Measurements from ENCODE around the gene ZNF580. TPM values are rescaled to one million over a fixed set of nuclear protein-coding genes. Genes with fewer than 3 reads are reported as not detected.
A peak's percentile ranks its signal among the peaks of the same experiment; 100 is the strongest.

ZNF580 gene
- total RNA-seq, 6 donors from 2014 or later = 28.1 to 84.1 (median 38.0) TPM

DNA sequence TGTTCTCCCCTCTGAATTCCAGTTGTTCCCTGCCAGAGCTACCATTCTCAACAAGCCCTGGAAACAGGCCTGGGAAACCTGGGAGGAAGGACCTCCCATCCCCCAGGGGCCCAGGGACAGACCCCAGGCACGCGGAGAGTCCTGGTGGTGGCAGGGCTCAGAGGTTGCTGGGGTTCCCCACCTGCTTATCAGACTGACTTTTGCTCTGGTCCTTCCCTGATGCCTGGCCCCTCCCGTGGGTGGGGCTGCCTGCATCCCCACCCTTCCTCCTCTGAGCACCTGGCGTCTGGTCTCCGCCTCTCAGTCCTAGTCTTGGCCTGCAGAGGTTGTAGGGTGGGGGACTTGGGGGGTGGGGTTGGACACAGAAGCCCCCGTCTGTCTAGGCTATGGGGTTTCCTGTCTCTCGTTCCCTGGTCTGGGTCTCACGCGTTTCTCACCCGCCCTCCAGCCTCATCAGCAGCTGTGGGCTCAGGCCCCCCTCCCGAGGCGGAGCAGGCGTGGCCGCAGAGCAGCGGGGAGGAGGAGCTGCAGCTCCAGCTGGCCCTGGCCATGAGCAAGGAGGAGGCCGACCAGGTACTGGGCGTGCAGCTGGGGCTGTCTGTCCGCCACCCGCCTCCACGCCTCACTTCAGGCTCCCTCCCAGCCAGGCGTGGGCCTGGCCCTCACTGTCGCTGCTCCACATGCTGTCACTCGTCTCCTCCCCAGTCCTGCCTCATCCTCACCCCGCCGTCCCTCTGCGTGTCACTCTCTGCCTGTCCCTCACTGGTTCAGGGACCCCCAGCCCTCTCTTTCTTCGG is 47.8 kb downstream of the ZNF580 start:
- H3K36me3 ChIP-seq = peaks cover 47 to 96% (median 80%) of the 10 kb centered on the region in 4 donors
- no peak for ATAC-seq (ENCODE audit: low FRiP score in 2 of 2)
- 79 to 83% methylated on average over 24 to 27 of the region's 27 CpGs for WGBS, 2 donors
- DNase-seq = peak in 1 of 2 donors; percentile 69
- H3K27ac ChIP-seq = no peak overlapping the region
- no peaks in the 10 kb centered on the region for H3K9me3 ChIP-seq
- TF ChIP-seq POLR2A (IDR thresholded peaks at IDR 0.05) (no peak), EP300 (IDR thresholded peaks at IDR 0.05) (no peak)
- TF ChIP-seq, protein P1, sequence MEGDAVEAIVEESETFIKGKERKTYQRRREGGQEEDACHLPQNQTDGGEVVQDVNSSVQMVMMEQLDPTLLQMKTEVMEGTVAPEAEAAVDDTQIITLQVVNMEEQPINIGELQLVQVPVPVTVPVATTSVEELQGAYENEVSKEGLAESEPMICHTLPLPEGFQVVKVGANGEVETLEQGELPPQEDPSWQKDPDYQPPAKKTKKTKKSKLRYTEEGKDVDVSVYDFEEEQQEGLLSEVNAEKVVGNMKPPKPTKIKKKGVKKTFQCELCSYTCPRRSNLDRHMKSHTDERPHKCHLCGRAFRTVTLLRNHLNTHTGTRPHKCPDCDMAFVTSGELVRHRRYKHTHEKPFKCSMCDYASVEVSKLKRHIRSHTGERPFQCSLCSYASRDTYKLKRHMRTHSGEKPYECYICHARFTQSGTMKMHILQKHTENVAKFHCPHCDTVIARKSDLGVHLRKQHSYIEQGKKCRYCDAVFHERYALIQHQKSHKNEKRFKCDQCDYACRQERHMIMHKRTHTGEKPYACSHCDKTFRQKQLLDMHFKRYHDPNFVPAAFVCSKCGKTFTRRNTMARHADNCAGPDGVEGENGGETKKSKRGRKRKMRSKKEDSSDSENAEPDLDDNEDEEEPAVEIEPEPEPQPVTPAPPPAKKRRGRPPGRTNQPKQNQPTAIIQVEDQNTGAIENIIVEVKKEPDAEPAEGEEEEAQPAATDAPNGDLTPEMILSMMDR (IDR thresholded peaks at IDR 0.05) = no peak
- no peaks in the 10 kb centered on the region for H3K27me3 ChIP-seq
- H3K4me1 ChIP-seq = peaks cover 11 to 27% (median 12%) of the 10 kb centered on the region in 4 donors
- H3K4me3 ChIP-seq = no peak overlapping the region

DNA sequence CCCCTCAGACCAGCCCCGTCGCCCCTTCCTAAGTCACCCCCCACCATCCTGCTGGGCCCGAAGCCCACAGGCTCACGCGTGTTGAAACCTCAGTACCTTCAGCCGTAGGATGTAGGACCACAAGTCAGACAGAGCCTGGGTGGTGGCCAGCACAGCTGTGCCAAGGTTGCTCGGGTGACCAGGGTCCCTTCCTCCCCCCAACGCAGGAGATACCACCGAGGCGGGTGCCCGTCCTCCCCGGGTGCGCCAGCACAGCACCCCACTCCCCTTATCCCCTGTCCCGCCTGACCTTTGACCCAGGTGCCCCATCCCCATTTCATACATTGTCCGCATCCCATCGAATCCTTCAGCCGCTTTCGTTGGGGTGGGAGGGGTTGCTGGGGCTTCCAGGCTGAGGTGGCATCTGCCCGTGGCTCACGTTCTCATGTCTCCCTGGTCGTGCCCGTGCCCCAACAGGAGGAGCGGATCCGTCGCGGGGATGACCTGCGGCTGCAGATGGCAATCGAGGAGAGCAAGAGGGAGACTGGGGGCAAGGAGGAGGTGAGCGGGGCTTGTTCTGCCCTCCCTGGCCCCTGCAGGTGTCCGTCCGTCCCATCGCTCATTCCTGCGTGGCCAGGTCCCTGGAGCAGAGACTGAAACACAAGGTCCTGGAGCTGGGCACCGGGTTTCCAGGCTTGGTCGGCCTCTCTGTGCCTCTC is 48.8 kb downstream of the ZNF580 start:
- 94 to 96% methylated on average over 27 to 30 of the region's 35 CpGs for WGBS, 2 donors
- DNase-seq = peak in 1 of 2 donors; percentile 61

DNA sequence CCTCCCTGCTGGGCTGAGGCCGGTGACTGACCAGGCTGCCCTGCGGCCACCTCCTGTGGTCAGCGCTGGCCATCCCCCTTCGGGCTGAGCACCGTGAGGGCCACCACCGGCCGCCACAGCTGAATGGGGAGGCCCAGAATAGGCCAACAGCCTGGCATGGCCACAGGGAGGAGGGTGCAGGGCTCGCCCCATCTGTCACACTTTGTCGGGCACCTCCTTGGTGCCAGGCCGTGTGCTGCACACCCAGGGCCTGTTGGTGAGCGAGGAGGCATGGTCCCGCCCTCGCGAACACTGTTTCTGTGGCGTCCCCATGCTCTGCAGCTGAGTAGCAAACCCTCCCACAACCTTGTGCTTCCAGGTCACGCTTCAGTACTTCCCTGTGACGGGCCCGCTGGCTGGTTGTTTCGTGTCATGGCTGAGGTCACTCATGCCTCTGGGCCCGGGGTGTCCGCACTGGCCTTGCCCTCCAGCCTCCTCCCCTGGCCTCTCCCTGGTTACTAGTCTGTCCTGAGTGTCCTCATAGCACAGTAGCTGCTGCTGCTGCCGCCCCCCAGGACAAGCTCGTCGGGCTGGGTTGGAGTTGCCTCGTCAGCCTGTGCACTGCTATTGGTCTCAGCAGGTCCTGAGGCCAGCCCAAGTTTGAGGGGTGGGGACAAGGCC is 49.4 kb downstream of the ZNF580 start:
- H3K4me1 ChIP-seq = peaks cover 0 to 14% (median 3%) of the 10 kb centered on the region in 4 donors
- peak in 1 of 2 donors; percentile 66 for DNase-seq
- no peak overlapping the region for H3K4me3 ChIP-seq
- no peaks in the 10 kb centered on the region for H3K27me3 ChIP-seq
- H3K9me3 ChIP-seq = no peaks in the 10 kb centered on the region
- no peak overlapping the region for H3K27ac ChIP-seq
- 93 to 97% methylated on average over 7 to 23 of the region's 25 CpGs for WGBS, 2 donors
- no peak for ATAC-seq (ENCODE audit: low FRiP score in 2 of 2)
- peaks cover 54 to 99% (median 90%) of the 10 kb centered on the region in 4 donors for H3K36me3 ChIP-seq
- TF ChIP-seq, protein P1 (IDR thresholded peaks at IDR 0.05) = no peak
- TF ChIP-seq POLR2AphosphoS5 (IDR thresholded peaks at IDR 0.05) (no peak), POLR2A (IDR thresholded peaks at IDR 0.05) (no peak), EP300 (IDR thresholded peaks at IDR 0.05) (no peak)

More for the DNA sequence above, 48.8 kb downstream of the ZNF580 start:
- Histone ChIP-seq H3K27ac (no peak overlapping the region), H3K4me1 (peaks cover 6 to 21% (median 7%) of the 10 kb centered on the region in 4 donors), H3K4me3 (no peak overlapping the region), H3K9me3 (no peaks in the 10 kb centered on the region), H3K27me3 (no peaks in the 10 kb centered on the region), H3K36me3 (peaks cover 49 to 99% (median 87%) of the 10 kb centered on the region in 4 donors)
- TF ChIP-seq POLR2AphosphoS5 (IDR thresholded peaks at IDR 0.05) = no peak
- TF ChIP-seq, protein P1 (IDR thresholded peaks at IDR 0.05) = no peak
- no peak for TF ChIP-seq POLR2A (IDR thresholded peaks at IDR 0.05)
- ATAC-seq (ENCODE audit: low FRiP score in 2 of 2) = no peak

DNA sequence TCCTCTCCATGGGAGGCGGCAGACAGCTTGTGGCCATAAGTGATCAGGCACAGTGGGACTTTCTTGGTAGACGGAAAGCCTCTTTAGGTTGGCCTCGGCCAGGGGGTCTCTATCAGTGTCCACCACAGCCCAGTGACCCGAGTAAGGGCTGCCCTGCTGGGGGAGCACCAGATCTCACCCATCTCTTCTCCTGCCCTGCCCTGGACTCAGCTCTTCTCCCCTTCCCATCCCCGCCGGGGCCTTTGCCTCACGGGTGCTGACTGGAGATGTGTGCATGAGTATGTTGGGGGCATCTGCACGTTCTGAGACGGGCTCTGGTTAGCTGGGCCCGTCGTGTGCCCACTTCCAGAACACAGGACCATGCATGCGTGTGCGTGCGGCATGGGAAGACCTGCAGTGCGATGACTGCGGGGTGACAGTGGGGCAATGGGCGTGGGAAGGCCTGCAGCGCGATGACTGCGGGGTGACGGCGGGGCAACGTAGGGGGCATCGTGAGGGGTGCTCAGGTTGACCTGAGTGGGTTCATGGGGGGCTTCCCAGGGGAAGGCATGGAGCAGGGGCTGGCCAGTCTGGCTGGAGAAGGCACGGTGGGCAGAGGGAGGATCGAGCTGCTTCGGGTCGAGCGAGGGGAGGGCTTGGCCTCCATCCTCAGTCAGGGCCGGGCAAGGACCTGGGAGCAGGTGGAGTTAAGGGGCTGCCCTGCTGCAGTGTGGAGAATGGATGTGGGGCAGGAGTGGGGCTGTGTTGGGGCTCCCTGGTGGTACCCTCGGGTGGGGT is 50.2 kb downstream of the ZNF580 start:
- 96% methylated on average over 26 to 31 of the region's 31 CpGs for WGBS, 2 donors
- peaks cover 54 to 99% (median 90%) of the 10 kb centered on the region in 4 donors for H3K36me3 ChIP-seq
- H3K9me3 ChIP-seq = no peaks in the 10 kb centered on the region
- DNase-seq (peak in 1 of 2 donors; percentile 59), ATAC-seq (ENCODE audit: low FRiP score in 2 of 2) (no peak)
- H3K27ac ChIP-seq = no peak overlapping the region
- H3K4me1 ChIP-seq = peaks cover 0 to 7% (median 2%) of the 10 kb centered on the region in 4 donors
- no peak overlapping the region for H3K4me3 ChIP-seq
- TF ChIP-seq POLR2A (IDR thresholded peaks at IDR 0.05) = no peak
- no peak for TF ChIP-seq POLR2AphosphoS5 (IDR thresholded peaks at IDR 0.05)
- no peak for TF ChIP-seq EP300 (IDR thresholded peaks at IDR 0.05)
- TF ChIP-seq, protein P1 (IDR thresholded peaks at IDR 0.05) = no peak
- no peaks in the 10 kb centered on the region for H3K27me3 ChIP-seq

Measured in upper lobe of left lung (tissue), 6 donors.